GM12892 (cell line): ENCODE results near the gene CFLAR.

Source experiments
- POLR2A ChIP-seq: IDR thresholded peaks from 2 replicates; pipeline ENCODE4 v1.6.1; 2011; ENCODE audit warnings: low read depth, low read length, control low read depth
- POLR2AphosphoS5 ChIP-seq: IDR thresholded peaks from 2 replicates; pipeline ENCODE4 v1.6.1; 2011; ENCODE audit warnings: low read depth, low read length, control low read depth

- TF ChIP-seq POLR2AphosphoS5, result no peak
- TF ChIP-seq POLR2A, result no peak
Measured at GRCh38 chr2:201150454-201151020, 34.6 kb downstream of the CFLAR start.
